ENCODE data around the gene EIF3L. TPM values are rescaled to one million over a fixed set of nuclear protein-coding genes. Genes with fewer than 3 reads are reported as not detected.

Gene EIF3L
- total and polyA plus RNA-seq, 2 of the 8 experiments (the other 6 are each of a cell fraction or from before 2014, with no cell fraction given): 639 to 886 TPM

GRCh38 chr22:37894939-37895670, 45.9 kb downstream of the EIF3L start (continued):
- TF ChIP-seq CHD2 (IDR thresholded peaks at IDR 0.05; ENCODE audit: low read length): peak; percentile 28; the same call in 1 of the 2 replicates
- no peak for TF ChIP-seq TBP (IDR thresholded peaks at IDR 0.05; ENCODE audit: low read depth, low read length)
- TF ChIP-seq TEAD4 (IDR thresholded peaks at IDR 0.05; ENCODE audit: low read depth, low read length): peak; percentile 41; the same call in 1 of the 2 replicates
- no peak for TF ChIP-seq RBBP5 (IDR thresholded peaks at IDR 0.05; ENCODE audit: borderline replicate concordance, low read depth, low read length)
- no peak for TF ChIP-seq RFX5 (IDR thresholded peaks at IDR 0.05; ENCODE audit: borderline replicate concordance, low read depth, low read length)
- peak; percentile 81 for TF ChIP-seq SP1 (IDR thresholded peaks at IDR 0.05; ENCODE audit: low read depth, low read length)
- no peak for TF ChIP-seq CHD1 (IDR thresholded peaks at IDR 0.05; ENCODE audit: low read depth, low read length)
- no peak; a peak in 1 of 4 replicates for TF ChIP-seq RAD21 (IDR thresholded peaks at IDR 0.05 in 1 of 2, conservative IDR thresholded peaks at IDR 0.05 in 1 of 2; ENCODE audit: low read depth in 2 of 2, low read length in 2 of 2)
- TF ChIP-seq POU5F1 (IDR thresholded peaks at IDR 0.05; ENCODE audit: low read depth, low read length): no peak
- TF ChIP-seq YY1 (IDR thresholded peaks at IDR 0.05; ENCODE audit: low read depth, low read length): no peak
- TF ChIP-seq POLR2AphosphoS5 (IDR thresholded peaks at IDR 0.05; ENCODE audit: low read depth, low read length): 0 out of 2 replicates have a peak, but pooled peaks have one; percentile 25
- no peak for TF ChIP-seq E2F6 (IDR thresholded peaks at IDR 0.05)
- no peak for TF ChIP-seq MAFK (IDR thresholded peaks at IDR 0.05; ENCODE audit: low read depth, low read length)
- no peak for TF ChIP-seq TAF7 (optimal IDR thresholded peaks at IDR 0.05; ENCODE audit: borderline replicate concordance, low read depth, low read length)
- no peak for TF ChIP-seq TCF12 (IDR thresholded peaks at IDR 0.05; ENCODE audit: low read depth, low read length)
- TF ChIP-seq JUND (IDR thresholded peaks at IDR 0.05; ENCODE audit: low read length): no peak
- TF ChIP-seq KDM1A (IDR thresholded peaks at IDR 0.05; ENCODE audit: borderline replicate concordance, low read length): no peak
- TF ChIP-seq USF2 (IDR thresholded peaks at IDR 0.05; ENCODE audit: low read length): no peak
